HG03196 (cell line): Measurements from ENCODE around the gene GALNT1.

Source experiments
- ATAC-seq: cut with Tn5 transposase; IDR thresholded peaks from one replicate; pipeline ENCODE4 v1.9.1; 2021; ENCODE audit not compliant: unreplicated experiment

Gene GALNT1

GRCh38 chr18:35662293-35663062, 80.9 kb downstream of the GALNT1 start:
- ATAC-seq, result peak; percentile 79

- no peak for ATAC-seq
Measured at GRCh38 chr18:35671966-35672603, 90.5 kb downstream of the GALNT1 start.

DNA sequence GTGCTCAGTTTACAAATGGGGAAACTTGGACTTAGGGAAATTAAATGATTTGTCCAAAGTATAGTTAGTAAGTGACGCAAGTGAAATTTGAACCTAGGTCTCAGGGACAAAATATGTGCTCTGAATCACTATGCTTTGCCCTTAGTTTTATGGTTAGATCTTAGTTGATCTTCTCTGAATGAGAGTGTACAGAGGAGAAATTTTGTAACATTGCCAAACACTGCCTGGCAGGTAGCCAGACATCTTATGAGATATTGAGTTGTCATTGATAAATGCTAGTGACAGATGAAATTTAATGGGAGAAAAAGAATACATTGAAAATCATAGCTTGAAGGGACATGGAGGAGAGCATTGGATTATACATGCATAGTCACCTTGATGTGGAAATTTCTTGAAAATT, 91.4 kb downstream of the GALNT1 start:
- no peak for ATAC-seq

DNA sequence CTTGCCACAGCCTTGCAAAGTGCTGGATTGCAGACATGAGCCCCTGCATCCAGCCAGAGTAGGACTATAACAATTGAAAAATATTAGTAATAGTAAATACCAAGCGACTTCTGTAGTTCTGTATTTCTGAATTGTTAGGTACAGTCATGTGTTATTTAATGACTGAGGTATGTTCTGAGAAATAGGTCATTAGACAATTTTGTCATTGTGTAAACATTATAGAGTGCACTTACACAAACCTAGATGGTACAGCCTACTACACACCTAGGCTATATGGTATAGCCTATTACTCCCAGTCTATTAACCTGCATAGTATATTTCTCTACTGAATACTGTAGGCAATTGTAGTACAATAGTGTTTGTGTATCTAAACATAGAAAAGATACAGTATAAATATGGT, 92.1 kb downstream of the GALNT1 start:
- no peak for ATAC-seq

- ATAC-seq, result no peak
Measured at GRCh38 chr18:35680139-35680551, 98.6 kb downstream of the GALNT1 start.

GRCh38 chr18:35682281-35682867, 100.8 kb downstream of the GALNT1 start:
- ATAC-seq, result no peak

- no peak for ATAC-seq
Measured at GRCh38 chr18:35683021-35683420, 101.5 kb downstream of the GALNT1 start.

- peak; percentile 71 for ATAC-seq
Measured at GRCh38 chr18:35688757-35689156, 107.2 kb downstream of the GALNT1 start.

DNA sequence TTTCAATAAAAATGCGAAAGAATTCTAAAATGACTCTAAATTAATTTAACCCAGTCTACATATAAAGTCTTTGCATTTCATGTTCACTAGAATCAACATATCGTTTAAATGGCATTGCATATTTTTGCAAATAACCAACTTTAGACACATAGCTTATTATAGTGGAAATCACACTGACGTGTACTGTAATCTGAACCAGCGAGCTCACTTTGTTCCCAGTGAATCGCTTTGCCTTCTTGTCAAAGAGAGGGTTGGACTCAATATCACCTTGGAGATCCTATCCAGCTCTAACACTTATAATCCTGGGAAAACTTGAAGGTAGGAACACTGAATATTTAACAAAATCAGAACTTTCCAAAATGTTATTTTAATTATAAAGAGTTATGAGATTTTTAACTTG, 108.2 kb downstream of the GALNT1 start:
- no peak for ATAC-seq

GRCh38 chr18:35691625-35692024, 110.1 kb downstream of the GALNT1 start:
- ATAC-seq, result no peak

GRCh38 chr18:35692866-35693265, 111.3 kb downstream of the GALNT1 start:
- no peak for ATAC-seq

GRCh38 chr18:35693829-35694228, 112.3 kb downstream of the GALNT1 start:
- ATAC-seq, result no peak

GRCh38 chr18:35694808-35695207, 113.3 kb downstream of the GALNT1 start:
- ATAC-seq, result no peak

DNA sequence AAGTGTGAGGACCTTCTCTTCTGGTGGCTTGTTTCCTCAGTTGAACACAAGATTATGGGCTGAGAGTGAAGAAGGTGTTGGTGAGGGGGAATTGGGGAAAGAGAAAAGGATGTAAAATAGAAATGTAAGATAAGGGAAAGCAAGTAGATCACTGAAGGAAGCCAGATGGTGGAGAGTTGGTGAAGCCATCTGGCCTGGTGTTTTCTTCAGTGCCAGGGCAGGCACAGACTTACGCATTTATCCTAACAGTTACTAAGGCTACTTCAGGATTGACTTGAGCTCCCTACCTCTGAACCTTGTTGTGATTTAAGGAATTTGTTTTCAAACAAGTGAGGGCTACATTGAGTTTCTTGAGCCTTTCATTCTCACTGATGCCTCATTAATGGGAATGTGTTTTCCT, 113.8 kb downstream of the GALNT1 start:
- ATAC-seq, result no peak

DNA sequence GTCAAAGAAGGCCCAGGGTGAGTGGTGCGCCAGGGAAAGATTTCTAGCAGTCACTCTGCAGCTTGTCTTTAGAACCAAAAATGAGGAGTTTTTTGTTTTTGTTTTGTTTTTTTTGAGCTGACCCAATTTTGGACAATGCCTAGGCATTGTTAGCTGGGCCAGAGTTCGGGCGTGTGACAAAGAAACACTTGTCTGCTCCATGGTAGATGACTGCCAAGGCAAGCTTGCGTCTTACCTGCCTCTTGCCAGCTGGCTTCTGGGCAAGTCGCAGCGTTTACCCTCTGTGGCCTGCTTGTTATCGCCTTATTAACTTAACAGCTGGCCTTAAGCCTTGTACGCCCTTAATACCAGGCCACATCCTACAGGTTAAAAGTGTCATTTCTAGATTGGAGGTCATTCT, 114.3 kb downstream of the GALNT1 start:
- no peak for ATAC-seq

DNA sequence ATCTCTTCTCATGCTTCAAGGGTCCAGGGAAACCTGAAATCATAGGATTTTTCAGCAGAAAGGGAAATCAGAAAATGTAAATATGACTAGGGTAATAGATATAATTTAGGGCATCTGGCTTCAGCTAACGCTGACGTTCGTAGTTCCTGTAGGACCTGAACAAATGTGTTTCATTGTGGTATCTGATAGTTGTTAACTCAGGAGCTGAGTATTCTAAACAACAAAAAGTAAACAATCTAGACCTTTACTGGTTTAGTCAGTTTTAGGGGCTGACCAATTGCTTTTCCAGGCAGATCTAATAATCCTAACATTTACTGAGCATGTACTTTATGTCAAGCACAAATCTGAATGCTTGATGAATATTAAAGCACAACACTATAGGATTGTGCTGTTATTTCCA, 114.8 kb downstream of the GALNT1 start:
- no peak for ATAC-seq

DNA sequence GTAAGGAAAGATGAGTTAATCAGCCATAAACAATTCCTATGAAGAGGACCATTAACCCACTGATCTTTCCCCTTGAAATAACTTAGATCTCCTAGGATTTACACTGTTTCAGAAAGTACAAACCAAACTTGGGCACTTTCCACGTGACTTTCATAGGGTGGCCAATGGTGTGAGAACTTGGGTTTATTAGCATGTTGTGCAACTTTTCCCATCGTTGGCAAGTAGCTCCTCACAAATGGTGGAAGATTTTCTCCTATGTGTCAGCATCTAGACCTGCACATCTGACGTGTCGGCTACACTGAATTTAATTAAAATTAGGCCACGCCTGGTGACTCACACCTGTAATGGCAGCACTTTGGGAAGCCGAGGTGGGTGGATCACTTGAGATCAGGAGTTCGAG, 116.3 kb downstream of the GALNT1 start:
- no peak for ATAC-seq

GRCh38 chr18:35703043-35703688, 121.6 kb downstream of the GALNT1 start:
- ATAC-seq, result no peak

- no peak for ATAC-seq
Measured at GRCh38 chr18:35705988-35706387, 124.4 kb downstream of the GALNT1 start.

DNA sequence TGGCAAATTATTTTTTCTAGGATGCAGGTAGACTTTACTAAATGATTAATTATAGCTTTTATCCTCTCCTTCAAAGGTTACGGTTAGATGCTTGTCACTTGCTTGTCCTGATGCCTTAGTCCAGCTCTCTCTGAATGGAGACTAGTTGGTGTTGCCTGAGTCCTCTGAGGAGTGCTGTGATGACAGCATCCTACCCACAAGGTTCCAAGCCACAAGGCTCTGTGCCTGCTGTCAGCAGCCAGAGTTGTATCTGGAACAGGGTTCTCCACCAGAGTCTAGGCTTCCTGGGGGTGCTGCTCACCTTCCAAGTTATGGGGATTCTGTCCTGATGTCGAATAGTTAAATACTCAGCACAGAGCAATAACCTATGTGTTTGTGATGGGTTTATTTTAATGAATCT, 125.7 kb downstream of the GALNT1 start:
- no peak for ATAC-seq

- no peak for ATAC-seq
Measured at GRCh38 chr18:35707674-35708073, 126.1 kb downstream of the GALNT1 start.

DNA sequence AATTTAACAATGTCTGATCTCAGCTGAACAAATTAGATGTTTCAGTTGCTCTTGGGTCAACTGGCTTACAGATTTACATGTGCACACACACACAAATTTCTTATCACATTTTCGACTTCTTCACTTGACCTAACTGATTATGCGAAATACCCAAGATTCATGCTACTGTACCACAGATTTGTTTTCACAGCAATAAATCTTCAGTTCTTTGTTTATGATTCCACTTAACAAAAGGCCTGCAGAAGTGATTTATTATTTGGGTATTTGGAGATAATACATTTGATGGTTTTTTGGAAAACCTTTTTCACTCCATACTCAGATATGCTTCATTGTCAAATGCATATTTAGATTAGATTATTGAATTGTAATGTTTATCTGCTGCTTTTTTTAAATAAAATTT, 129.0 kb downstream of the GALNT1 start:
- ATAC-seq, result no peak
